GM12878 (cell line): ENCODE data around the gene PATL2. TPM values are rescaled to one million over a fixed set of nuclear protein-coding genes. Genes with fewer than 3 reads are reported as not detected.

Source experiments
- CUX1 ChIP-seq: IDR thresholded peaks from 2 replicates; pipeline ENCODE4 v1.6.1; 2012; ENCODE audit warnings: improper control_type of control experiment, low read depth, low read length; ENCODE audit not compliant: insufficient replicate concordance
- EED ChIP-seq: sonication (generic); IDR thresholded peaks from 2 replicates; pipeline ENCODE4 v1.6.1; 2016; ENCODE audit warnings: antibody characterized with exemption, low read depth
- ESRRA ChIP-seq: IDR thresholded peaks from 2 replicates; pipeline ENCODE4 v1.6.1; 2012; ENCODE audit warnings: mild to moderate bottlenecking, low read length, improper control_type of control experiment
- IKZF1 ChIP-seq: fragments of 450-650 bp; conservative IDR thresholded peaks from 2 replicates; pipeline ENCODE4 v1.6.1; 2017; ENCODE audit warnings: antibody characterized with exemption, mild to moderate bottlenecking
- JUNB ChIP-seq: IDR thresholded peaks from 2 replicates; pipeline ENCODE4 v1.6.1; 2016; ENCODE audit warnings: antibody characterized with exemption, mild to moderate bottlenecking
- JUND ChIP-seq: IDR thresholded peaks from 2 replicates; pipeline ENCODE4 v1.6.1; 2012; ENCODE audit warnings: low read depth, mild to moderate bottlenecking, low read length, improper control_type of control experiment, moderate library complexity
- MTA3 ChIP-seq: IDR thresholded peaks from 2 replicates; pipeline ENCODE4 v1.6.1; 2012; ENCODE audit warnings: low read length, inconsistent platforms, borderline replicate concordance
- MYB ChIP-seq: fragments of 150-350 bp; IDR thresholded peaks from 2 replicates; pipeline ENCODE4 v1.6.1; 2014; ENCODE audit warnings: mild to moderate bottlenecking, low read depth, low read length, borderline replicate concordance
- NR2C1 ChIP-seq: fragments of 450-650 bp; IDR thresholded peaks from 2 replicates; pipeline ENCODE4 v1.6.1; 2017; ENCODE audit warnings: antibody characterized with exemption, mild to moderate bottlenecking, moderate library complexity
- RB1 ChIP-seq: fragments of 450-650 bp; formaldehyde crosslinking; IDR thresholded peaks from 2 replicates; pipeline ENCODE4 v1.6.1; 2017; ENCODE audit warnings: mild to moderate bottlenecking, borderline replicate concordance
- RELA ChIP-seq: fragments of 450-650 bp; IDR thresholded peaks from 2 replicates; pipeline ENCODE4 v1.8.0; 2014; ENCODE audit warnings: borderline replicate concordance; ENCODE audit not compliant: partially characterized antibody
- SIN3A ChIP-seq: IDR thresholded peaks from 2 replicates; pipeline ENCODE4 v1.6.1; 2012; ENCODE audit warnings: low read depth, low read length, improper control_type of control experiment
- SMAD5 ChIP-seq: IDR thresholded peaks from 2 replicates; pipeline ENCODE4 v1.6.1; 2016; ENCODE audit warnings: antibody characterized with exemption, low read depth
- SP1 ChIP-seq: IDR thresholded peaks from one replicate; pipeline ENCODE4 v1.6.1; 2011; ENCODE audit warnings: low read depth, low read length
- ZNF384 ChIP-seq: IDR thresholded peaks from 2 replicates; pipeline ENCODE4 v1.6.1; 2012; ENCODE audit warnings: low read depth, mild to moderate bottlenecking, low read length, improper control_type of control experiment, borderline replicate concordance
- polyA plus RNA-seq, 11 experiments: library from polyadenylated mRNA; depleted of rRNA in 4 of 11; unstranded in 6 of 11; stranded (reverse) in 5 of 11; fragments of >200 nt; fragmentation: Nextera tagmentation in 4 of 11; fragmentation: Illumina TruSeq in 1 of 11; extraction: Ambion mirVana in 4 of 11; extraction: Trizol in 1 of 11; gene quantifications; 1 replicate in 1 of 11; 2 replicates in 10 of 11; pipeline versions ENCODE4 v1.2.1 to v1.2.3, GENCODE V29; 2011 to 2016; ENCODE audit warnings: inconsistent platforms in 2 of 11, missing spikeins in 2 of 11, low read depth in 1 of 11
- total RNA-seq, 4 experiments: library from RNA; depleted of rRNA in 3 of 4; stranded (reverse); fragments of >200 nt in 3 of 4; fragmentation: Illumina TruSeq in 1 of 4; extraction: Trizol in 1 of 4; gene quantifications; 2 replicates each; pipeline versions ENCODE4 v1.2.1 to v1.2.3, GENCODE V29; 2013 to 2021
- TF ChIP-seq, protein P1 (sequence below): fragments of 450-650 bp; formaldehyde crosslinking; IDR thresholded peaks from 2 replicates; pipeline ENCODE4 v1.5.0; 2022; ENCODE audit warnings: mild to moderate bottlenecking, missing genetic modification characterization
- TF ChIP-seq, protein P2 (sequence below): IDR thresholded peaks from 2 replicates; pipeline ENCODE4 v1.6.1; 2012; ENCODE audit warnings: low read depth, low read length, improper control_type of control experiment

The PATL2 gene
- total and polyA plus RNA-seq, 10 of the 15 experiments (the other 5 are each of a cell fraction or from before 2014, with no cell fraction given), result 4.2 to 16.2 (median 12.1) TPM

GRCh38 chr15:44727485-44728231 is 16.5 kb upstream of the PATL2 start (continued):
- TF ChIP-seq CUX1 (no peak), EED (peak; percentile 83), ESRRA (no peak), SIN3A (no peak), NR2C1 (no peak), MTA3 (no peak), RELA (peak; percentile 66), JUND (no peak), RB1 (no peak), JUNB (no peak; the same call in 1 of the 2 replicates), IKZF1 (peak; percentile 56), SP1 (no peak), MYB (no peak), SMAD5 (no peak), ZNF384 (peak; percentile 53; the same call in 1 of the 2 replicates)
- TF ChIP-seq, protein P1, sequence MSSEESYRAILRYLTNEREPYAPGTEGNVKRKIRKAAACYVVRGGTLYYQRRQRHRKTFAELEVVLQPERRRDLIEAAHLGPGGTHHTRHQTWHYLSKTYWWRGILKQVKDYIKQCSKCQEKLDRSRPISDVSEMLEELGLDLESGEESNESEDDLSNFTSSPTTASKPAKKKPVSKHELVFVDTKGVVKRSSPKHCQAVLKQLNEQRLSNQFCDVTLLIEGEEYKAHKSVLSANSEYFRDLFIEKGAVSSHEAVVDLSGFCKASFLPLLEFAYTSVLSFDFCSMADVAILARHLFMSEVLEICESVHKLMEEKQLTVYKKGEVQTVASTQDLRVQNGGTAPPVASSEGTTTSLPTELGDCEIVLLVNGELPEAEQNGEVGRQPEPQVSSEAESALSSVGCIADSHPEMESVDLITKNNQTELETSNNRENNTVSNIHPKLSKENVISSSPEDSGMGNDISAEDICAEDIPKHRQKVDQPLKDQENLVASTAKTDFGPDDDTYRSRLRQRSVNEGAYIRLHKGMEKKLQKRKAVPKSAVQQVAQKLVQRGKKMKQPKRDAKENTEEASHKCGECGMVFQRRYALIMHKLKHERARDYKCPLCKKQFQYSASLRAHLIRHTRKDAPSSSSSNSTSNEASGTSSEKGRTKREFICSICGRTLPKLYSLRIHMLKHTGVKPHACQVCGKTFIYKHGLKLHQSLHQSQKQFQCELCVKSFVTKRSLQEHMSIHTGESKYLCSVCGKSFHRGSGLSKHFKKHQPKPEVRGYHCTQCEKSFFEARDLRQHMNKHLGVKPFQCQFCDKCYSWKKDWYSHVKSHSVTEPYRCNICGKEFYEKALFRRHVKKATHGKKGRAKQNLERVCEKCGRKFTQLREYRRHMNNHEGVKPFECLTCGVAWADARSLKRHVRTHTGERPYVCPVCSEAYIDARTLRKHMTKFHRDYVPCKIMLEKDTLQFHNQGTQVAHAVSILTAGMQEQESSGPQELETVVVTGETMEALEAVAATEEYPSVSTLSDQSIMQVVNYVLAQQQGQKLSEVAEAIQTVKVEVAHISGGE (CRISPR knock-in tag), result no peak
- TF ChIP-seq, protein P2, sequence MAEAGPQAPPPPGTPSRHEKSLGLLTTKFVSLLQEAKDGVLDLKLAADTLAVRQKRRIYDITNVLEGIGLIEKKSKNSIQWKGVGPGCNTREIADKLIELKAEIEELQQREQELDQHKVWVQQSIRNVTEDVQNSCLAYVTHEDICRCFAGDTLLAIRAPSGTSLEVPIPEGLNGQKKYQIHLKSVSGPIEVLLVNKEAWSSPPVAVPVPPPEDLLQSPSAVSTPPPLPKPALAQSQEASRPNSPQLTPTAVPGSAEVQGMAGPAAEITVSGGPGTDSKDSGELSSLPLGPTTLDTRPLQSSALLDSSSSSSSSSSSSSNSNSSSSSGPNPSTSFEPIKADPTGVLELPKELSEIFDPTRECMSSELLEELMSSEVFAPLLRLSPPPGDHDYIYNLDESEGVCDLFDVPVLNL, result no peak
